ENCODE data around the gene RDH11. TPM values are rescaled to one million over a fixed set of nuclear protein-coding genes. Genes with fewer than 3 reads are reported as not detected.
A peak's percentile ranks its signal among the peaks of the same experiment; 100 is the strongest.
"Not testable (repeated sequence)": the region's sequence is repeated elsewhere in the genome, so short reads cannot be mapped to it uniquely, and the experiment has no call there.

Gene RDH11
- total RNA-seq, 1 donor from 2014 or later = 50.4 TPM

DNA sequence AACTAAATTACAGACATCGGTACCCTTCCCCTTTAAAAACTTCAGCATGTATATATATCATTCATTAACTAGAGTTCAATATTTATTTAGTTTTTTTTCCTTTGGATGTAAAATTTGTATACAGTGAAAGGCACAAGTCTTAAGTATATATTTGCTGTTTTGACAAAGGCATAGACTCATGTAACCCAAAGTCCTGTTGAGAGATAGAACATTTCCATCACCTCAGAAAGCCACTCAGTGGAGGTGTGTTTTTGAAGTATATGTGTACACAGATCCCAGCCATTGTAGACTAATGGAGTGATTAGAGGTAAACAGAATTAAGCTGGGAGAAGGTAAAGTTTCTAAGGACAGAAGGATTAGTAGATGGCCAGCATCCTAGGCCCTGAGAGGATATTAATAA, 21.5 kb upstream of the RDH11 start:
- no peaks in the 10 kb centered on the region for H3K36me3 ChIP-seq
- no peak overlapping the region for H3K4me3 ChIP-seq
- no peaks in the 10 kb centered on the region for H3K4me1 ChIP-seq
- no peaks in the 10 kb centered on the region for H3K27me3 ChIP-seq (ENCODE audit: low read depth)
- no peak for ATAC-seq
- no peaks in the 10 kb centered on the region for H3K9me3 ChIP-seq
- intact Hi-C loops (cut with DNase I) = no loop called here
- TF ChIP-seq, protein P1, sequence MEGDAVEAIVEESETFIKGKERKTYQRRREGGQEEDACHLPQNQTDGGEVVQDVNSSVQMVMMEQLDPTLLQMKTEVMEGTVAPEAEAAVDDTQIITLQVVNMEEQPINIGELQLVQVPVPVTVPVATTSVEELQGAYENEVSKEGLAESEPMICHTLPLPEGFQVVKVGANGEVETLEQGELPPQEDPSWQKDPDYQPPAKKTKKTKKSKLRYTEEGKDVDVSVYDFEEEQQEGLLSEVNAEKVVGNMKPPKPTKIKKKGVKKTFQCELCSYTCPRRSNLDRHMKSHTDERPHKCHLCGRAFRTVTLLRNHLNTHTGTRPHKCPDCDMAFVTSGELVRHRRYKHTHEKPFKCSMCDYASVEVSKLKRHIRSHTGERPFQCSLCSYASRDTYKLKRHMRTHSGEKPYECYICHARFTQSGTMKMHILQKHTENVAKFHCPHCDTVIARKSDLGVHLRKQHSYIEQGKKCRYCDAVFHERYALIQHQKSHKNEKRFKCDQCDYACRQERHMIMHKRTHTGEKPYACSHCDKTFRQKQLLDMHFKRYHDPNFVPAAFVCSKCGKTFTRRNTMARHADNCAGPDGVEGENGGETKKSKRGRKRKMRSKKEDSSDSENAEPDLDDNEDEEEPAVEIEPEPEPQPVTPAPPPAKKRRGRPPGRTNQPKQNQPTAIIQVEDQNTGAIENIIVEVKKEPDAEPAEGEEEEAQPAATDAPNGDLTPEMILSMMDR (IDR thresholded peaks at IDR 0.05) = no peak
- H3K27ac ChIP-seq = no peak overlapping the region
- DNase-seq = no peak

DNA sequence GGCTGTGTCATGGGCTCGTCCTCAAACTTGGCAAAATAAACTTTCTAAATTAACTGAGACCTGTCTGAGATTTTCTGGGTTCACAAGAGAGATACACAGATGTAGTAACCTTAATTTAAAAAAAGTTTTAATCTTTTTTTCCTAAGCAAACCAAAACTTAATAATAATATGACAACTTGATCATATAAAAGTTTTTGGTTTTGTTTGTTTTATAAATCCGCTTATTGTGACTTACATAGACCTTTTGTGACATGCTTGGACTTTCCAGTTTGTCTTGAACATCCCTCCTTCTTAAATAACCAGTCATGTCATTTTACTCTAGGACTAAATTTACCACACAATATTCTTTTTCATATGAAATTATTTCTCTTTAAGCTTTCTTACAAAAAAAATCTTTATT, 14.6 kb upstream of the RDH11 start:
- H3K27me3 ChIP-seq (ENCODE audit: low read depth) = no peaks in the 10 kb centered on the region
- no peaks in the 10 kb centered on the region for H3K4me1 ChIP-seq
- no peaks in the 10 kb centered on the region for H3K36me3 ChIP-seq
- H3K9me3 ChIP-seq = peaks cover 4% of the 10 kb centered on the region
- no peak for DNase-seq
- intact Hi-C loops (cut with DNase I) = no loop called here
- no peak overlapping the region for H3K27ac ChIP-seq
- TF ChIP-seq, protein P1 (IDR thresholded peaks at IDR 0.05) = no peak
- ATAC-seq = no peak
- no peak overlapping the region for H3K4me3 ChIP-seq

DNA sequence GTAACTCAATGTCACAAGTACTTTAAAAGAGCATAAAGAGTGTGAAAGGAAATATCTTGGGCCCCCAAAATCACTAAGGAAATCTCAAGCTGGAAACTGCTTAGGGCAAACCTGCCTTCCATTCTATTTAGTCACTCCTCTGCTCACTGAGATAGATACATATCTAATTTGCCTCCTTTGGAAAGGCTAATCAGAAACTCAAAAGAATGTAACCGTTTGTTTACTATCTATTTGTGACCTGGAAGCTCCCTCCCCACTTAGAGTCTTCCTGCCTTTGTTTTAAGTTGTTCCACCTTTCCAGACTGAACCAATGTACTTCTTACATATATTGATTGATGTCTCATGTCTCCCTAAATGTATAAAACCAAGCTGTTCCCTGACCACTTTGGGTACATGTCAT, 14.2 kb upstream of the RDH11 start:
- DNase-seq; H3K4me3 ChIP-seq; H3K27ac ChIP-seq; H3K4me1 ChIP-seq; H3K9me3 ChIP-seq; ATAC-seq; H3K27me3 ChIP-seq (ENCODE audit: low read depth); H3K36me3 ChIP-seq: not testable (repeated sequence)
- intact Hi-C loops (cut with DNase I) = loop anchor here (10.0 kb wide), 1 partner anchor 95 kb away; the partner anchor contains the start of gene ARG2

DNA sequence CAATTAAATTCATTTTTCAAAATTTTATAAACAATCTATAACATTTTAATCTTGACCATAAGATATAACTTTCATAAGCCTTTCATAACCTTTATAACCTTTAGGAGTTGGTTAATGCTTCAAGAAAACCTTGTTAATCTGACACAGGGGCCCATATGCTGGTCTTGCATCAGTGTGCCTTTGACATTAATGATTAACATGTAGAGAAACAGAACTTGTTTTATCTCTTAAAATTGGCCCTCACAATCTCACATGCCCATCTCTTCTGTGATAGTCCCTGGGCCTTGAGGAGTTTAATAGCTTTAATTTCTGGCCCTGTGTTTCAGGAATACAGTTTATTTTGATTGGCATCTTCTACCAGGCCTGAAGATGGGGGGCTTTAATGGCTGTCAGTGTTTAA, 13.8 kb upstream of the RDH11 start:
- H3K4me3 ChIP-seq; H3K9me3 ChIP-seq; DNase-seq; H3K27me3 ChIP-seq (ENCODE audit: low read depth); H3K36me3 ChIP-seq; H3K4me1 ChIP-seq; ATAC-seq; H3K27ac ChIP-seq: not testable (repeated sequence)
- intact Hi-C loops (cut with DNase I) = loop anchor here (10.0 kb wide), 1 partner anchor 95 kb away; the partner anchor contains the start of gene ARG2

DNA sequence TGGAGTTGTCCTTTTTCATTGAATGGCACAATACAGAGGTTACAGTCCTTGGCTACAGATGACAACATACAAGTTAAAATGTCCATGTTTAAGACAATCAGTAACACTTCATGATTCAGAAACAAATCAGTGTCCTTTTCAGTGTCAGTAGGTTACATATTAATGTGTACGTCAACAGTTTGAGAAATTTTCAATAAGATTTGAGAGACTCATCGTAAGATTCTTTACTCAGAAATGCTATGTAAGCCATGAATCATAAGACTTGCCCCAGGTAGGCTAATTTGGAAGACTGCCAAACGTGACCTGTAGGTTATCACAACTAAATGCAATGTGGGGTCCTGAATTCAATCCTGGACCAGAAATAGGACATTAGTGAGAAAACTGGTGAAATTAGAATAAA, 9.6 kb upstream of the RDH11 start:
- DNase-seq (no peak), ATAC-seq (no peak)
- no peaks in the 10 kb centered on the region for H3K36me3 ChIP-seq
- no peaks in the 10 kb centered on the region for H3K27me3 ChIP-seq (ENCODE audit: low read depth)
- no peak overlapping the region for H3K27ac ChIP-seq
- H3K4me1 ChIP-seq = no peaks in the 10 kb centered on the region
- TF ChIP-seq, protein P1 (IDR thresholded peaks at IDR 0.05) = no peak
- intact Hi-C loops (cut with DNase I) = loop anchor here (10.0 kb wide), 1 partner anchor 90 kb away; the partner anchor contains the start of gene ARG2
- H3K9me3 ChIP-seq = peaks cover 4% of the 10 kb centered on the region
- no peak overlapping the region for H3K4me3 ChIP-seq

DNA sequence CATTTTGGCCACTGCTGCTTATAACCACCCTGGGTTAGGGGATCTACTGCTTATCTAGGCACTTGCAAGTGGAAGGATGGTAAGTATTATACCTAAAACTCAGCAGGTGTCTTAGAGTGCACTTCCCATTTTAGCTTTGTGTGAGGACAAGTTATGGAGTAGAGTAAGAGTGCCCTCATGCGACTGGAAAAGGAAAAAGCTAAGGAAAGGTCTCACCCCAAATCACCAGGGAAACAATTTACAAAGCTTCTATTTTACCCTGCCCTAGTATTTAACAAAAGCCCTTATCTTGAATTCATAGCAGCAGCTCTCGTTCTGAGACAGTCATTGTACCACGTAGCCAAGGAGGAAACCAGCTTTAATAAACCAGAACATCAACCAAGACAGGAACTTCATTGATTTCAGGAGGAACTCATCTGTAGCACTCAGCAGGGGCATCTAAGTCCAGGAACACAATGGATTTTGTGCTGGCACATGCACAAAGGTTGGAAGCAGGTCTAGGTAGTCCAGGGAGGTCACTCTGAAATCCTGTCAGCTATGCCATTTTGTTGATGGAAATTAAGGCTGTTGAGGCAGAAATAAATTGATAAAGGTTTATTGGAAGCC, 9.0 kb upstream of the RDH11 start:
- no peaks in the 10 kb centered on the region for H3K36me3 ChIP-seq
- TF ChIP-seq, protein P1 (IDR thresholded peaks at IDR 0.05) = peak; percentile 69
- ATAC-seq = peak; percentile 89 to 90
- no peaks in the 10 kb centered on the region for H3K27me3 ChIP-seq (ENCODE audit: low read depth)
- no peak overlapping the region for H3K4me3 ChIP-seq
- no peaks in the 10 kb centered on the region for H3K4me1 ChIP-seq
- peaks cover under 1% of the 10 kb centered on the region for H3K9me3 ChIP-seq
- H3K27ac ChIP-seq = no peak overlapping the region
- intact Hi-C loops (cut with DNase I) = loop anchor here (10.0 kb wide), 1 partner anchor 90 kb away; the partner anchor contains the start of gene ARG2
- DNase-seq = no peak
